T47D (cell line): Measurements from ENCODE around the gene UBE2J2.
A peak's percentile ranks its signal among the peaks of the same experiment; 100 is the strongest.
"Not testable (repeated sequence)": the region's sequence is repeated elsewhere in the genome, so short reads cannot be mapped to it uniquely, and the experiment has no call there.

Experiments used
- DNase-seq, 2 experiments: peaks; one replicate each; pipeline versions ENCODE4 v3.0.0 to v3.0.0-alpha.2; 2011 to 2012; ENCODE audit warnings: low read depth in 1 of 2, low spot score in 1 of 2
- JUND ChIP-seq: IDR thresholded peaks from 2 replicates; pipeline ENCODE4 v1.6.1; 2012; ENCODE audit warnings: low read depth
- in situ Hi-C: cut with HindIII; loops from 2 replicates; pipeline ENCODE4 v1.10.0; 2016; ENCODE audit warnings: low sequenced_read_pairs, low pct_unique_long_range_greater_than_20kb

The UBE2J2 gene

DNA sequence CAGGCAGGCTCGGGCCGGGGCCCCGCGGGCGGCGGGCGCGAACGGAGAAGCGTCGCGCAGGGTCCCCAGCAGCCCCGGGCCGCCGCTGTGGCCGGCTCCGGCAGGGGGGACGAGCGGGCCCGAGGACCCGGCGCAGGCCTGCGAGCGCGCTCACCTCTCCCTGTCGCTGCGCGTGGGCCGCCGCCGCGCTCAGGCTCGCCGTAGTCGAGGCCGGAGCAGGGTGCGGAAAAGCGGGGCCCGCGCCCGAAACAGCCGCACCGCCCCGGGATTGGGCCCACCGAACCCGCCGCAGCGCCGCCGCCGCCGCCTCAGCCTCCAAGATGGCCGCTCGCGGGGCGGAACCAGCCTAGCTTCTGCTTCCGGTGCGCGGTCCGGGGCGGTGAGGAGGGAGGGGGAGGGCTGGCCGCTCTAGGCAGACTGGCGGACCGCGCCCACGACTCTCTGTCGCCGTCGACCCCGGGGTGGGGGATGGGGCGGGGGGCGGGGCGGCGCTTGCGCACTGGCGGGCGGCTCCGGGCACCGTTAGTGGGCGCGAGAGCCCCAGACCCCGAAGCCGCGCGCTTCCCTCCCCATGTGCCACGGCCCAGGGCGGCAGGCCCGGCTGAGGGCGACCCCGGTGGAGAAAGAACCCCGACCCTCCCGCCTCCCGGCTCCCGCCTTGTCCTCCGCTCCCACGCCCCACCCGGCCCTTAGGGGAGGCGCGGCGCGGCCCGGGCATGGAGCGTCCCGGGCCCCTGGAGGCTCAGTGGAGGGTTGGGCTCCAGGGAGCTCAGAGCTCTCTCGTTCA is at the start of gene UBE2J2:
Gene UBE2J2, minus strand, starts transcription at position 343 of the 787 bp plus-strand sequence. CDS start 5,862 bp downstream, outside the sequence.
- peak; percentile 83 to 88 for DNase-seq
- in situ Hi-C loops = no loop called here
- no peak for TF ChIP-seq JUND

DNA sequence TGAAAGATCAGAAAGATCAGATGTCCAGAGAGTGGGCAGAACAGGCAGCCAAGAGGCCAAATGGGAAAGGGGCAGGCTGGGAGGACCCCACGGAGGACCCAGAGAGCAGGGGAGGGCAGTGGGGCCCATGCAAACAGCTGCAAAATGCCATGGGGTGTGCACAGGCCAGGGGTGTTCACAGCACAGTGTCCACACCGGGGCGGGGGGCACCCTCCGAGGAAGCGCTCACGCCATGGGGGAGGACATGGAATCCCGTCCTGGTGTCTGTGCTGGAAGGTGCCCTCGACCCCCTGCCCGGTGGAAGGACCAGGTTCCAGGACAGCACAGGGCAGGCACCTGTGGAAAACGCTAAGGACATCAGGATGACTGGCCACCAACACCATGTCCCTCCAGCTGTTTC is 49.3 kb upstream of the UBE2J2 start:
- no peak for TF ChIP-seq JUND
- no peak for DNase-seq
- in situ Hi-C loops = no loop called here

DNA sequence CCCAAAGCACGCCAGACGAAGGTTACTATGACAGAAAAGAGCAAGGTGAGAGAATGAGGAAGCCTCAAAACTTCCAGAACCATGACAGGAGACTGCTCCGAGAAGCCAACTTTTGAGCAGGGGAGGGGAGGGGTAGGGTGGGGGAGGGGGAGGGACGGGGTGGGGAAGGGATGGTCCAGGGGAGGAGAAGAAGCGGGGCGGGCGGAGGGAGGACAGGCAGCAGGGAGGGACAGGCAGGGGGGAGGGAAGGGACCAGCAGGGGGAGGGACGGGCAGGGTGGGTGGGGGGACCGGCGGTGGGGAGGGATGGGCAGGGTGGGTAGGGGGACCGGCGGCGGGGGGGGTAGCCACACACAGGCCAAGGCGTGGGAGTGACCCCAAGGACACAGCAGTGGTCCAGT is 48.8 kb upstream of the UBE2J2 start:
- no peak for DNase-seq
- in situ Hi-C loops = no loop called here
- no peak for TF ChIP-seq JUND

DNA sequence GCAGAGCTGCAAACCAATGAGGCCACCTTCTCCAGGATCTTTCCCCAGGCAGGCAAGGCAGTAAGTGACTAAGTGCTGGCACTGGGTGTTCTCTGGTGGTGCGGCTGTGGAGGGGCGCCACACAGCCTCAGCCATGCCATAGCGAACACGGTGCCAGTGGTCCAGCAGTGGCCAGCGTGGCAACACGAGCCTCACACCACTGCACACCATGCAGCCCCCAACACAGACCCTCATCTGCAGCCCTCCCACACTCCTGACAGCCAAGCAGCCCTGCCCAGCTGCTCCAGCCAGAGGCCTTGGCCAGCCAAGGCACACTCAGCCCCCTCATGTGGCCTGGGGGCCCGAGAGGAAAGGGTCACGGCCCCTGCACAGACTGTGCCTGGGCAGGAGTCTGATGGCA is 47.8 kb upstream of the UBE2J2 start:
- in situ Hi-C loops = no loop called here
- no peak for DNase-seq
- TF ChIP-seq JUND = no peak

DNA sequence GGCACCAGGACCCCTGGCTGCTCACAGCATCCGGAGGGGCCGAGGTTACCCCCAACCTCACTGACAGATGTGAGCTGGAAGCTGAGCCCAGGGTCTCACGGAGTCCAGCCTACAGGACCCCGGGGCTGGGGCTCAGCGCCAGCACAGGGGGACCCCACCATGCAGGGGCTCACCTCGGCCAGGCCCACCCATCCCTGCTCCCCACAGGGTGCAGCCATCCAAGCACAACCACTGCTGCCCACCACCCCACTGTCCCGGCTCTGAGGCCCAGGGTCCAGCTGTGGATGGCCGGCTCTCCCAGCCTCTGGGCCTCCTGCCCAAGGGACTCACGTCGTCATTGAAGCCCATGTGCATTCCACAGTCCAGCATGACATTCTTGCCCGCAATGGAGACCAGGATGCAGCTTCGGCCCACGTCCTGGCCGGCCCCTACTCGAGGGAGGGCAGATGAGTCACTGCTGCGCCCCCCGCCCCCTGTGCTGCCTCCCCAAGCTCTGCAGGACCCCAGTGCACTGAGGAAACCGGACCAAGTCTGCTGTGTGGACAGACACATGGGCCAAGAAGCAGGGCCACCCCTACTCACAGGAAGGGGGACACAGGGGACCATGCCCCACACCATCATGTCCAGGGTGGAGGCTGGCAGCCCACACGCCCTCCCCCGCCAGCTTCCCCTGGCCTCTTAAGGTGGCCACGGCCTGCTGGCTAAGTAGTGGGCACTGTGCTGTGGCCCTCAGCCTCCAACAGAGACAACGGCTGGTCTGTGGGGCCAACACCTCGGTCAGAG is 47.2 kb upstream of the UBE2J2 start:
- no peak for TF ChIP-seq JUND
- no peak for DNase-seq
- in situ Hi-C loops = no loop called here

DNA sequence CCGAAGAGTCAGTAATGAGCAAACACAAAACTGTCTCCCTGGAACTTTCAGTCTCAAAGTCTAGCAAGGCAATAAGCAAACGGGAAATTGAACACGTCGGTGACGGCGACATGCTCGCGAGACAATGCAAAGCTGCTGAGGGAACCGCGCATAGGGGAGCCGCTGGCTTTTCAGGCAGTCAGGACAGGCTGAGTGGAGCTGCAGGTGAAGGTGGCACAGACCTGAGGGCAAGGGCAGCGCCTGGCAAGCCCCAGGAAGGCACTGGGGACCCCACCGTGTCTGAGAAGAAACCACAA is 45.9 kb upstream of the UBE2J2 start:
- in situ Hi-C loops = no loop called here
- no peak for DNase-seq
- TF ChIP-seq JUND = no peak

DNA sequence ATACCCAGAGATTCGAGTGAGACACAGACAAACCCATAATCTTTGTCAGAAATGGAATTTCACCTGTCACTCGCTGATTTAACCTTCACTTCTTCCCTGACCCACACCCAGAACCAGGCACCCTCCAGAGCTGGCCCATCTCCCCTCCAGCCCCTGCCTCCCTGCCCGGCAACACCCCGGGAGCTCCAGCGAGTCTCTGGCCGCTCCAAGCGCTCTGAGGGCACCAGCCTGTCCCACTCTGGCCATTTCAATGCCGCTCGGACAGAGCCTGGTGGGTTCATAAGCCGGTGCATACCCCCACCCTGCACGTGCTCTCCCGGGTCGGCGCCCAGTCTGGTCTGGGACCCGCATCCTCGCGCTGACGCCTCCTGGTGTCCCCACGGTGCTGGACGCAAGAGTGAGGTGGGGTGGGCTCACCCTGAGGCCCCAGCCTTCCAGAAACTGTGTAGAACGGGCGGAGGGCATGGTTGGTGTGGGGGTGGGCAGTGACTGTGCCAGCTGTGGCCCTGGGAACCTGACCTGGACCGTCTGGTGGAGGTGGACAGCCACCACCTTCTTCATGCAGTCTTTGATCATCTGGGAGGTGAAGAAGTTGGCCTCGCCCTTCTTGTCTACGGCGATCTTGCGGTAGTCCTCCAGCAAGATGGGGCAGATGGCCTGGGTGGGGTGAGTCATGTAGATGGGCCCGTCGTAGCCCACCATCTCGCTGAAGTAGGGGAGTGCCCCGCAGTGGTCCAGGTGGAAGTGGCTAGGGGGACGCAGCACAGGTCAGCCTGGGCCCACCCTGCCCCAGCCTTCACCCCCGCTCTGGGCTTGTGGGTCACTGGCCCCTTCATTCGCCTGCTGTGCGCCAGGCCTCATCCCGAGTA is 45.4 kb upstream of the UBE2J2 start:
- no peak for TF ChIP-seq JUND
- no peak for DNase-seq
- in situ Hi-C loops = no loop called here

DNA sequence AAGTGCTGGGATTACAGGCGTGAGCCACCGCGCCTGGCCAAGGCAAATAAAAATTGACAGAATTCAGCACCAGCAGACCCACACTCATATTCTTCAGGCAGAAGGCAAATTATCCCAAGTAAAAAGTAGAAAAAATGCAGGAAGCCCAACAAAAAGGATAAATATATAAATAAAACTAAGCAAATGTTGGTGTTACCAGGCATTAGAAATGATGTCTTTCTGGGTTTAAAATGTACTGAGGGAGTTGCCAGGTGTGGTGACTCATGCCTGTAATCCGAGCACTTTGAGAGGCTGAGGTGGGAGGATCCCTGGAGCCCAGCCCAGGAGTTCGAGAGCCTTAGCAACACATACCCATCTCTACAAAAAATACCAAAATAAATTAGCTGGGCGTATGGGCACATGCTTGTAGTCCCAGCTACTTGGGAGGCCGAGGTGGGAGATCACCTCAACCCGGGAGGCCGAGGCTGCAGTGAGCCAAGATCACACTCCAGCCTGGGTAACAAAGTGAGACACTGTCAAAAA is 44.5 kb upstream of the UBE2J2 start:
- in situ Hi-C loops = no loop called here
- DNase-seq = peak in 1 of 2 experiments; percentile 78
- TF ChIP-seq JUND = no peak

DNA sequence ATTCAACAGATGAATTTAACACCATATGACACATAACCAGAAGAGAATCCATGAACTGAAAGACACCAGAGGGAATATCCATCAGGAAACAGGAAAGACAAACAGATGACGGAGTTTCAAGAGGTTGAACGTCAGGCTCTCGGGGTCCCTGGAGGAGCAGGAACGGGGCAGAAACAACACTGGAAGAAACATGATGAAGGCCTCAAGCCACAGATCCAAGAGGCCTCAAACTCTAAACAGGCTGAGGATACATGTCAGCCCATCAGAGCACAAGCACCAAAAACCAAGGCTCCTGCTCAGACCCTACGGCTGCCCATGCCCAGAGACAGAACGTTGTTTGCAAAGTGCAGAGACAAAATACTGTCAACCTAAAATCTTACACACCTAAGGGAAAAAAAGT is 43.8 kb upstream of the UBE2J2 start:
- TF ChIP-seq JUND = no peak
- DNase-seq = no peak
- in situ Hi-C loops = no loop called here

DNA sequence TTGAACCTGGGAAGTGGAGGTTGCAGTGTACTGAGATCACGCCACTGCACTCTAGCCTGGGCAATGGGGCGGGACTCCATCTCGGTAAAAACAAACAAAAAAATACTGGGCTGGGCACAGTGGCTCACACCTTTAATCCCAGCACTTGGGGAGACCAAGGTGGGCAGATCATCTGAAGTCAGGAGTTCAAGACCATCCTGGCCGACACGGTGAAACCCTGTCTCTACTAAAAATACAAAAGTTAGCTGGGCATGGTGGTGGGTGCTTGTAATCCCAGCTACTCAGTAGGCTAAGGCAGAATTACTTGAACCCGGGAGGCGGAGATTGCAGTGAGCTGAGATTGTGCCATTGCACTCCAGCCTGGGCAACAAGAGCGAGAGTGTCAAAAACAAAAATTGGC is 42.5 kb upstream of the UBE2J2 start:
- DNase-seq, in situ Hi-C loops: not testable (repeated sequence)

DNA sequence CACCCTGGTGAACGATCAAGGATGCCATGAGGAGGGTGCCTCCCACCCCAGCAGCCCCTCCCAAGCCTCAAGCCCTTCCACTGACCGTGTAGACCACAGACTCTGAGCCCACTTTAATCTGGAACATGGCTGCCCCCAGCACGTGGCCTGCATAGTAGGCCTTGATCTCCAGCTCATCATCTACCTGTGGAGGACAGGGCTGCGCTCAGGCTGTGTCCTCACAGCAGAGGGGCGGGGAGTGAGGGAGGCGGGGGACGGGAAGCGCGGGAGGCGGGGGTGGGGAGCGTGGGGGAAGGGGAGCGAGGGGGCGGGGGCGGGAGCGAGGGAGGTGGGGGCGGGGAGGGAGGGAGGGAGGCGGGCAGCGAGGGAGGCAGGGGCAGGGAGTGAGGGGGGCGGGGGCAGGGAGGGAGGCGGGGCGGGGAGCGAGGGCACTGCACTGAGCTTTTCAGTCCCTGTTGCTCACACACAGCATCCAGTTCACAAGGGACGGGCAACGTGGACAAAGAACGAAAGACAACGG is 41.8 kb upstream of the UBE2J2 start:
- no peak for DNase-seq
- in situ Hi-C loops = no loop called here
- TF ChIP-seq JUND = no peak

DNA sequence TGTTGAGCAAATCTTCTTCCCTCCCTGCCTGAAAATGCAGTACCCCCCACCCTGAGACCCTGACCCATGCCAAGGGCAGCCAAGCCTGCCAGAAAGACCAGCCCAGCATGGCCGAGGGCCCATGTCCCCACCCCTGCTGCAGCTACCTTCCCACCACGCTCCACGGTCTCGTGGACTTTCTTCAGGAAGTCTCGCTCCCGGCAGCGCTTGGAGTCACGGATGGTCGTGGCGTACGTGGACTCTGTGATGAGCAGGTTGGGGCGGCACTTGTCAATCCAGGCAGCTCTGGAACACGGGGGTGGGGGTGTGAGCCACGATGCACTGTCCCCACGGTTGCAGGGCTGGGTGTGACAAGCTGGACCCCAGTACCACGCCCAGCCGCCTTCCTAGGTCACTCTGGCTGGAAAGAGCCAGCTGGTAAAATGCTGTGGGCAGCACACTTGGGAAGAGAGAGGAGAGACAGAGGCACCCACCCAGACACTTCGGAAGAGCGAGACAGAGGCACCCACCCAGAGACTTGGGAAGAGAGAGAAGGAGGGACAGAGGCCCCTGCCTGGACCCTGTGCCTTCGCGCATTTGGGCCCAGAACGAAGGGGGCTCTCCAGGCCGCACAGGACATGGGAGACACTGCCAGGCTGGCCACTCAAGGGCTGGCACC is 41.2 kb upstream of the UBE2J2 start:
- no peak for TF ChIP-seq JUND
- in situ Hi-C loops = no loop called here
- DNase-seq = no peak
